ENCODE results near the gene DPF3. TPM values are rescaled to one million over a fixed set of nuclear protein-coding genes. Genes with fewer than 3 reads are reported as not detected.

The DPF3 gene
- total RNA-seq, 1 donor from 2014 or later = 0.86 TPM

DNA sequence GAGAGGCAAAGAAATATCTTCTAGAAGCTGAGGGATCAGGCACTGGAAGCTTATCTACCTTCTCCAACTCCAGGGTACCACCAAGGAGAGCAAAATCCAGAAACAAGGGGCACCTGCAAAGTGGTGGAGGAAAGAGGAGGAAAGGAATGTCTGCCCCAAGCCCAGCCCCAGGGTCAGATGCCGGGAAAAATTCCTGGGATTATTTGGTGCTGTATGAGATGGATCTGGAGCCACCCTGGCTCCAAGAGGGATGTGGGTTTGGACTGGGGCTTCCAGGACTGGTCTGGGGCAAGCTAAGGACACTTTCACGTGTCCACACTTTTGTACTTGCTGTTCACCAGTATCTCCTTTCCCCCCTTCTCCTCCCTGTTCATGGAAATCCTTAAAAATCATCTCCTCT, 69.8 kb downstream of the DPF3 start:
- no peak for DNase-seq (ENCODE audit: low read depth)
- TF ChIP-seq, protein P1, sequence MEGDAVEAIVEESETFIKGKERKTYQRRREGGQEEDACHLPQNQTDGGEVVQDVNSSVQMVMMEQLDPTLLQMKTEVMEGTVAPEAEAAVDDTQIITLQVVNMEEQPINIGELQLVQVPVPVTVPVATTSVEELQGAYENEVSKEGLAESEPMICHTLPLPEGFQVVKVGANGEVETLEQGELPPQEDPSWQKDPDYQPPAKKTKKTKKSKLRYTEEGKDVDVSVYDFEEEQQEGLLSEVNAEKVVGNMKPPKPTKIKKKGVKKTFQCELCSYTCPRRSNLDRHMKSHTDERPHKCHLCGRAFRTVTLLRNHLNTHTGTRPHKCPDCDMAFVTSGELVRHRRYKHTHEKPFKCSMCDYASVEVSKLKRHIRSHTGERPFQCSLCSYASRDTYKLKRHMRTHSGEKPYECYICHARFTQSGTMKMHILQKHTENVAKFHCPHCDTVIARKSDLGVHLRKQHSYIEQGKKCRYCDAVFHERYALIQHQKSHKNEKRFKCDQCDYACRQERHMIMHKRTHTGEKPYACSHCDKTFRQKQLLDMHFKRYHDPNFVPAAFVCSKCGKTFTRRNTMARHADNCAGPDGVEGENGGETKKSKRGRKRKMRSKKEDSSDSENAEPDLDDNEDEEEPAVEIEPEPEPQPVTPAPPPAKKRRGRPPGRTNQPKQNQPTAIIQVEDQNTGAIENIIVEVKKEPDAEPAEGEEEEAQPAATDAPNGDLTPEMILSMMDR (conservative IDR thresholded peaks at IDR 0.05; ENCODE audit: low read depth, low read length) = no peak
- H3K4me3 ChIP-seq (ENCODE audit: low read depth, low read length) = no peak overlapping the region

DNA sequence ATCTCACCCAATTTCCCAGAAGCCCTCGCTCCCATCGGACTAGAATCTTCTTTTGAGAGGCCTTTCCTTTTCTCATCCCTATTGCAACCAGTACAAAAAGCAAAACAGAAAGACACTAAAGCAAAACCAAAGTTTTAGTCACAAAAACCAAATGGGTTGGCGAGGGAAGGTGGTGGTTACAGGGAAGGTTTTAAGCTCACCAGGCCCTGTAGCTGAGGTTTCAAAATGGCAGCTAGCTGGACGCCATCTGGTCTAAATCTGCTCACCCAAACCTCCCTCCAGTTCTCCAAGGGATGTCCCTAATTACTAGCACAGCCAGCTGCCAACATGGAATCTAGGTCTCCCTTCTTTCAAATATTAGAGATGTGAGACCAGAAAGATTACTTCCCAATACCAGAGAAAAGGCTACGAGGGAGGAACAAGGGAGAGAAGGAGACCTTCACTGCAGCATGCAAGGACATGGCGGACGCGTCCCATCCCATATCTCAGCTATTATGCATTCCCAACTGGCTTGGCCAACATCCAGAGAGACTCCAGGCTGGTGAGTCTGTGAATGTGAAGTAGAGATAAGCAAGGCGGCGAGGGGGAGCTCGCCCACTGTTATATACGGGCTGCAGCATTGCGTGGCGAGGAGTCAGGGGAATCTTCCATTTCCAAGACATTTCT, 70.8 kb downstream of the DPF3 start:
- no peak for DNase-seq (ENCODE audit: low read depth)

GRCh38 chr14:72818998-72819397, 74.9 kb downstream of the DPF3 start:
- no peak overlapping the region for H3K4me3 ChIP-seq (ENCODE audit: low read depth, low read length)
- TF ChIP-seq, protein P1 (conservative IDR thresholded peaks at IDR 0.05; ENCODE audit: low read depth, low read length) = no peak
- no peak for DNase-seq (ENCODE audit: low read depth)

More for the DNA sequence above, 70.8 kb downstream of the DPF3 start:
- no peak overlapping the region for H3K4me3 ChIP-seq (ENCODE audit: low read depth, low read length)
- TF ChIP-seq, protein P1 (conservative IDR thresholded peaks at IDR 0.05; ENCODE audit: low read depth, low read length) = no peak

GRCh38 chr14:72816287-72816686, 77.6 kb downstream of the DPF3 start:
- TF ChIP-seq, protein P1 (conservative IDR thresholded peaks at IDR 0.05; ENCODE audit: low read depth, low read length) = no peak
- DNase-seq (ENCODE audit: low read depth) = no peak
- H3K4me3 ChIP-seq (ENCODE audit: low read depth, low read length) = no peak overlapping the region

DNA sequence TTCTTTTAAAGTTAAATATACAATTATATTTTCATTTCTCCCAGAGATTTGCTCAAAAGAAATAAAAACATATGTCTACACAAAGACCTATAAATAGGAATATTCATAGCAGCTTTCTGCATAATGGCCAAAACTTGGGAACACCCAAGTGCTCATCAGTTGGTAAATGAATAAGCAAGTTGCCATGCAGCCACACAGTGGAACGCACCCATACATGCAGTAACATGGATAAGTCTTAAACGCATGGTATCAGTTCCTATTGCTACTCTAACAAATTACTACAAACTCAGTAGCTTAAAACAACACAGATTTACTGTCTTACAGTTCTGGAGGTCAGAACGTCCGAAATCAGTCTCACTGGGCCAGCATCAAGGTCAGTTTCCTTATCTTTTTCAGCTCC, 78.5 kb downstream of the DPF3 start:
- TF ChIP-seq, protein P1 (conservative IDR thresholded peaks at IDR 0.05; ENCODE audit: low read depth, low read length) = no peak
- no peak for DNase-seq (ENCODE audit: low read depth)

DNA sequence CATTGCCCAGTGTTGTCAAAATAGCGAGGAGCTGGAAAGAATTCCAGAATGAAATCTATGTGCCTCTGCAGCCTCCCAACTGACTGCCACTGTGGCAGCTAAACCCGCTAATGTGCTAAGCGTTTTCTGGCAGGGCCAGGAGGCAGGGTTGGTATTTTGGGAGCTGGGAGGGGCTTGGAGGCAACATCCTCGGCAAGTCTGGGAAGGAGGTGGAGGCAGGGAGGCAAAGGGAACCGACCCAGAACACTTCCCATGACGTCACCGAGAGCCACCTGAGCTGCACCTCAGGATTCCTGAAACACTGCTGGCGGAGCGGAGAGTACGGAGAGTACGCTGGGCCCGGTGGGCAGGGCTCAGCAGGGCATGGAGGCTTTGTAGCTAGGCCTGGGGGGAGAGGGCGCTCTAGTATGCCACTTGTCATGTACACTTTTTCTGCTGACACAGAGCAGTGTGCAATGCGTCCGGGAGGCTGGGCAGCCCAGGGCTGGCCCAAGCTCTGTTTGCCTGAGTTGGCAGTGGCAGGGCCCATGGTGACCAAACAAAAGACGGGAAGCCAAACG, 81.5 kb downstream of the DPF3 start:
- TF ChIP-seq, protein P1 (conservative IDR thresholded peaks at IDR 0.05; ENCODE audit: low read depth, low read length) = peak; percentile 9
- no peak for DNase-seq (ENCODE audit: low read depth)
- no peak overlapping the region for H3K4me3 ChIP-seq (ENCODE audit: low read depth, low read length)

More for the DNA sequence above, 78.5 kb downstream of the DPF3 start:
- H3K4me3 ChIP-seq (ENCODE audit: low read depth, low read length) = no peak overlapping the region

DNA sequence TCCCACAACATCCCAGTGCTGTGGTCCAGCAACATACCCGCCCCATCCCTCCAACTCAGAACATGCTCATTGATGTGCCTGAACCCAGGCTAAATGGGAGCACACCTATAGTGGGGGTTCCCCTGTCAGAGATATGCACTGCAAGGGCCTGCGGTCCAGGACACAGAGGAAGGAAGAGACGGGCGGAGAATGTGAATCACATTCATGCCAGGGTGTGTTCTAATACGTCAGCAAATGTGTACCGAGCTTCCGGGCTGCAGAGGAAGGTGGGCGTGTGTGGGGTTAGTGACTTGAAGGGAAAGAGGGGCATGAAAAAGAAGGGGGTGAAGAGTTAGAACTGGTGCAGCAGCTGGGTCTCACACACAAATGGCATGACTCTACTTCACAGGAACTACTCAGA, 83.7 kb downstream of the DPF3 start:
- no peak overlapping the region for H3K4me3 ChIP-seq (ENCODE audit: low read depth, low read length)
- TF ChIP-seq, protein P1 (conservative IDR thresholded peaks at IDR 0.05; ENCODE audit: low read depth, low read length) = no peak
- DNase-seq (ENCODE audit: low read depth) = no peak

All from epithelial cell of proximal tubule (primary cell).